Neuronal stem cell (in vitro differentiated cells): ENCODE results near the gene MPPED1.

ENCODE experiments used
- DNase-seq: peaks from one replicate; pipeline ENCODE4 v3.0.0-alpha.2; 2013; ENCODE audit warnings: low spot score
- H2AFZ ChIP-seq: one replicate; pipeline ENCODE4 v1.6.1; 2013; ENCODE audit warnings: mild to moderate bottlenecking, low read length, inconsistent platforms
- H2AK5ac ChIP-seq: 2 replicates; pipeline ENCODE4 v1.6.1; 2013; ENCODE audit warnings: low read depth, mild to moderate bottlenecking, inconsistent platforms, low read length, moderate library complexity, mixed read lengths
- H2BK120ac ChIP-seq: 2 replicates; pipeline ENCODE4 v1.6.1; 2013; ENCODE audit warnings: low read depth, mild to moderate bottlenecking, inconsistent platforms, low read length, moderate library complexity, mixed read lengths
- H2BK12ac ChIP-seq: one replicate; pipeline ENCODE4 v1.6.1; 2013; ENCODE audit warnings: low read length, inconsistent platforms
- H2BK15ac ChIP-seq: 2 replicates; pipeline ENCODE4 v1.6.1; 2013; ENCODE audit warnings: mild to moderate bottlenecking, low read length, inconsistent platforms, mixed read lengths
- H2BK5ac ChIP-seq: one replicate; pipeline ENCODE4 v1.6.1; 2013; ENCODE audit warnings: inconsistent platforms, mild to moderate bottlenecking, low read length, moderate library complexity
- H3K14ac ChIP-seq: one replicate; pipeline ENCODE4 v1.6.1; 2013; ENCODE audit warnings: low read length, inconsistent platforms
- H3K18ac ChIP-seq: 2 replicates; pipeline ENCODE4 v1.6.1; 2013; ENCODE audit warnings: low read length, inconsistent platforms
- H3K23ac ChIP-seq: 2 replicates; pipeline ENCODE4 v1.6.1; 2013; ENCODE audit warnings: low read depth, mild to moderate bottlenecking, mixed read lengths, low read length, inconsistent platforms; ENCODE audit not compliant: poor library complexity
- H3K27ac ChIP-seq: replicated peaks from 3 replicates; pipeline ENCODE4 v1.5.1; 2013; ENCODE audit warnings: low read length, inconsistent platforms
- H3K27me3 ChIP-seq, 3 experiments: 2 replicates each; pipeline ENCODE4 v1.6.1; 2013; ENCODE audit warnings: low read length in 3 of 3, mild to moderate bottlenecking in 2 of 3, inconsistent platforms in 1 of 3, low read depth in 1 of 3, mixed read lengths in 1 of 3, moderate library complexity in 1 of 3; ENCODE audit not compliant: control insufficient read depth in 3 of 3, insufficient read depth in 3 of 3
- H3K36me3 ChIP-seq, 2 donors: replicated peaks in 1 of 2; 2 replicates each; pipeline ENCODE4 v1.6.1; 2013; ENCODE audit warnings: low read length in 2 of 2; ENCODE audit not compliant: control insufficient read depth in 2 of 2, insufficient read depth in 2 of 2
- H3K4ac ChIP-seq: 2 replicates; pipeline ENCODE4 v1.6.1; 2013; ENCODE audit warnings: inconsistent platforms, mild to moderate bottlenecking, low read length, moderate library complexity
- H3K4me1 ChIP-seq, 2 donors: 1 replicate in 1 of 2; 2 replicates in 1 of 2; pipeline ENCODE4 v1.6.1; 2013; ENCODE audit warnings: low read length in 2 of 2, low read depth in 1 of 2; ENCODE audit not compliant: control insufficient read depth in 2 of 2, insufficient read depth in 1 of 2
- H3K4me2 ChIP-seq: one replicate; pipeline ENCODE4 v1.6.1; 2013; ENCODE audit warnings: mild to moderate bottlenecking, low read length, inconsistent platforms; ENCODE audit not compliant: insufficient read depth, poor library complexity, severe bottlenecking
- H3K4me3 ChIP-seq, 2 donors: 2 replicates each; pipeline ENCODE4 v1.5.1; 2013; ENCODE audit warnings: low read length in 2 of 2, mild to moderate bottlenecking in 2 of 2, inconsistent platforms in 1 of 2, moderate library complexity in 1 of 2
- H3K79me1 ChIP-seq: one replicate; pipeline ENCODE4 v1.6.1; 2013; ENCODE audit warnings: low read depth, mild to moderate bottlenecking, inconsistent platforms, low read length, moderate library complexity
- H3K9ac ChIP-seq: one replicate; pipeline ENCODE4 v1.6.1; 2013; ENCODE audit warnings: mild to moderate bottlenecking, low read depth, low read length, inconsistent platforms; ENCODE audit not compliant: poor library complexity
- H3K9me3 ChIP-seq, 2 donors: replicated peaks in 1 of 2; 2 replicates each; pipeline versions ENCODE3 to v1.6.1; 2013; ENCODE audit warnings: low read length in 2 of 2, mild to moderate bottlenecking in 2 of 2, inconsistent platforms in 1 of 2, low read depth in 1 of 2, mixed read lengths in 1 of 2, moderate library complexity in 1 of 2; ENCODE audit not compliant: control insufficient read depth in 2 of 2, insufficient read depth in 1 of 2
- H4K8ac ChIP-seq: one replicate; pipeline ENCODE4 v1.6.1; 2013; ENCODE audit warnings: low read depth, mild to moderate bottlenecking, inconsistent platforms, low read length, moderate library complexity
- H4K91ac ChIP-seq: one replicate; pipeline ENCODE4 v1.6.1; 2013; ENCODE audit warnings: low read length, low read depth, mild to moderate bottlenecking, inconsistent platforms; ENCODE audit not compliant: poor library complexity
- WGBS, 2 donors: extraction: QIAGEN DNeasy Blood & Tissue Kit; methylation state at CpG; one replicate each; pipeline ENCODE4 v1.1.7; 2013; ENCODE audit warnings: missing lambda C conversion rate in 2 of 2, mixed read lengths in 1 of 2; ENCODE audit not compliant: insufficient read length in 2 of 2, insufficient replicate concordance in 1 of 2; ENCODE audit errors: extremely low coverage in 2 of 2; 5-methylcytosine and 5-hydroxymethylcytosine counted together

Gene MPPED1

DNA sequence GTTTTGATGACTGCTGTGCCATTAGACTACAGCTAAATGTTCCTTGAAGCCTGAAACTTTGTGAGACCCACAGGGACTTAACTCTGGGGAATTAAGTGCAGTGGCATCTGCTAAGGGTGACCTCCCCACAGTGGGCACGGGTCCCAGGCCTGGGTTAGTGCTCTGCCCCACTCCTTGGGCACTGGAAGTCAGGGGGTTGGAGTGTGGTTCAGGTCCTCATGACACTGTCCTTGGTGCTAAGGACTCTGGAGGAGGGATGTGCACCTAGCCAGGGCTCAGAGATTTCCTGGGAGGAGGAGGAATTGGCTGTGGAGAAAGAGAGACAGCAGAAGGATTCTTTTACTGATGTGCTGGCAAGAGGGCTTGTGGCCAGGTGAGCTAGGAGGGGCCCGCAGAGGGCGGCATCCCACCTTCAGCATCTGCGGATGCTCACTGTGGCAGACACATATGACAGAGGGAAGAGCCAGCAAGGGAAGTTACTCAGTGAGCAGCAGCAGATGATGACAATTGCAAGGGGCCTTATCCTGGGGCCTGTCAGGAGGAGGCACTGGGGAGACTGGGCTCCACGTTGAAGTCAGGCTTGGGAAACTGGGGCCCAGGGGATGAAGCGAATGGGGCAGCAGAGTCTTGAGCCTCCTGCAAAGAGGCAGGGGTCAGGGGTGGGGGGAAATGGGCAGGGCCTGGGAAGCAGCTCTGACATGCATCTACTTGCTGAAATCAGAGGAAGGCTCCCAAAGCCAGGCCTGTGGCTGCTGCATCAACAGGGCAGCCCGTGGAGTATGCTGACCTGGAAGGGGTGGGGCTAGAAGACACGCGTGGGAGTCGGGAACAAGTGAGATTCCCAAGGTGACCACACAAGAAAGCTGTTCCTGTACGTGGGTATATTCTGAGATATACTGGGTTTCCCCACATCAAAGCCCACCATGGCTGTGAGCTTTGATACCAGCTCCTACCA is 144.0 kb downstream of the MPPED1 start:
- Histone ChIP-seq H3K4me1 (no peaks in the 10 kb centered on the region), H2BK5ac (no peak overlapping the region), H3K14ac (no peak overlapping the region), H3K4me3 (no peak overlapping the region), H4K8ac (no peak overlapping the region), H3K27me3 (no peaks in the 10 kb centered on the region), H4K91ac (no peak overlapping the region), H3K9ac (no peak overlapping the region), H2BK12ac (no peak overlapping the region), H2AK5ac (no peak overlapping the region), H2BK15ac (no peak overlapping the region), H3K27ac (no peak overlapping the region), H3K36me3 (no peaks in the 10 kb centered on the region), H2AFZ (no peak overlapping the region), H2BK120ac (no peak overlapping the region), H3K79me1 (no peaks in the 10 kb centered on the region), H3K18ac (peak overlapping the region; percentile 11), H3K4ac (no peak overlapping the region), H3K9me3 (peaks cover 0 to 5% of the 10 kb centered on the region in 2 donors), H3K23ac (peak overlapping the region; percentile 89), H3K4me2 (no peak overlapping the region)
- no CpG with 5 or more reads among the region's 11 CpGs for WGBS, 2 donors
- DNase-seq, result no peak
